NCI-H2171 treated with DMSO at 0.1 percent for 48 hours (cell line): ENCODE data around the gene GIGYF2.

Source experiments
- DNase-seq: peaks from one replicate; lab custom pipeline; 2025; lab: John Stamatoyannopoulos, UW

GIGYF2 gene

GRCh38 chr2:232878855-232879617 lies 181.9 kb downstream of the GIGYF2 start:
- no peak for DNase-seq

GRCh38 chr2:232879618-232880494 lies 182.7 kb downstream of the GIGYF2 start:
- DNase-seq: no peak

DNA sequence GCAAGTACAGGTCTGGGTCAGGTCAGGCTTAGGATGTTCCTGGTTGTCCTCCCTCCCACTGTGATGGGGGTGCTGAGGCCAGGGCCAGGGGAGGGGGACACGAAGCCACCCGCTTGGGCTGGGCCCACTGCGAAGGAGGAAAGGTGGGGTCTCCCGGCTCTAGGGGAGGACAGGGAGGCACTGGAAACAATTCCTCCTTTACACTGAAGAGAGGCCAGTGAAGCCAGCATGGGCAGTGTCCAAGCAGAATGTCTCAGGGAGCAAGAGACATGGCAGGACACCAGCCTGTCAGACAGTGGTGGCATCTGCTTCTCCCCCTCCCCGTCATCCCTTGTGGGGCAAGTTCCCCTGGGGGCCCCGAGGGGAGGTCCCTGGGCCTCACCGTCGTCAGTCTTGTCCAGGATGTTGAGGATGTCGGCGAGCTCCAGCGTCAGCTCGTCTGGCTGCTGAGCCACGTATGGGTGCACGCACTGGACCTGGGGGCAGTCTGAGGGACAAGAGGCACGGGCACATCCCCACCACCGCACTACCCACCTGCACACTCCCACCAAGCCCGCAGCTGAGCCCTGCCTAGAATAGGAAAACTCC lies 183.7 kb downstream of the GIGYF2 start:
- DNase-seq: no peak

DNA sequence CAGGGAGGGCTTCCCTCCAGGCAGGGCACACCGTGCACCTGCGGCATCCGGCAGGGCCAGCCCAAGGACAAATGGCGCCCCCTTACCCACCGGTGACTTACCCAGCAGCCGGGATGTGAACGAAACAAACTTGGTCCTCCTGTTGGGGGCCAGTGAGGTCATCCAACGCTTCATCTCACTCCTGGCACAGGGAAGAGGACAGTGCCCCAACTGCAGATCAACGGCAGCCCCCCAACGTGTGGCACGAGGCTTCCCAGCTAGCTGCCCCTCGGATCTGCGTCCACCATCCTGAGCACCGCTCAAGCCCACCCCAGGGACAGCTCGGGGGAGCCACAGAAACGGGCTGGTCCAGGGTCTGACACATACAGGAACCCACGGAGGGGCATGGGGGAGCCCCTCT lies 185.0 kb downstream of the GIGYF2 start:
- no peak for DNase-seq

GRCh38 chr2:232882505-232883115 lies 185.5 kb downstream of the GIGYF2 start:
- no peak for DNase-seq

DNA sequence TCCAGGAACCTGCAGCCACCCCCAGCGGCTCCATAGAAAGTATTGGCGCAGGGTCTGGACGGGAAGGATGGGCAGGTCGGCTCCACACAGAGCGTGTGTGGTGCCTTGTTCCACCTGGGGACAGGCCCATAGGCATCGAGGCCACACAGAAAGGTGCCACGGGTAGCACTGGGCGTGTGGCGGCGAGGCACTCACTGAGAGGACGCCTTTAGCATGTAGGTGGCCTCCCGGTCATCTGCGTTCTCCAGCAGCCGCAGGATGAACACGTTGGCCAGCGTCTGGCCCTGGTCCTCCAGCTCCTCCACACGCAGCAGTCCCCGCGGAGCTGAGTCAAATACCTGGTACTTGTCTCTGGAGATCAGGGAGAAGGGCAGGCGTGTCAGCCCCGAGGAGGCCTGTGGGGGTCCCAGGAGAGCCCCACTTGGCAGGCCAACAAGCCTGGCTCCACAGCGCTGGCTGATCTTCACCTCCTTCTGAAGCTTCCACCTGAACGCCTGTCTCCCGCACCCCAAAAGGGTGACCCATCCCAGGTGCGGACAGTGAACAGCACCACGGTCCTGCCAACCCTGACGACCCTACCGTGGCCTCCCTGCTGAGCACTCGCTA lies 186.1 kb downstream of the GIGYF2 start:
- DNase-seq: no peak

DNA sequence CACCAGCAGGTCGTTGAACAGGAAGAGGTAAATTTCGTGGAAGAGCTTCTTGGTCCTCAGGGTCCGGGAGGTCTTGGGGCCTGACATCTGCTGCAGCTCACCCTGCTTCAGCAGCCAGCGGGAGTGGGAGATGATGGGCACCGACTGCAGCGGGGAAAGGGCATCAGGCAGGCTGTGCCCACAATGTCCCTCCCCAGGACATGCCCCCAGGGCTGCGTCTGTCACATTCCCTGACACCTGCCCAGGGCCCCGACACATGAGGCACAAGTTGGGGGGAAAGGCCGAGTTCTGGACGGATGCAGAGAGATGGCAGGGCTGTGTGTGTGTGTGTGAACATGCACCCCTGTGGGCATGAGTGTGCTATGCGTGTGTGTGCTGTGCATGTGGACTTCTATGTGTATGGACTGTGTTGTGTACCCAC lies 186.9 kb downstream of the GIGYF2 start:
- no peak for DNase-seq

DNA sequence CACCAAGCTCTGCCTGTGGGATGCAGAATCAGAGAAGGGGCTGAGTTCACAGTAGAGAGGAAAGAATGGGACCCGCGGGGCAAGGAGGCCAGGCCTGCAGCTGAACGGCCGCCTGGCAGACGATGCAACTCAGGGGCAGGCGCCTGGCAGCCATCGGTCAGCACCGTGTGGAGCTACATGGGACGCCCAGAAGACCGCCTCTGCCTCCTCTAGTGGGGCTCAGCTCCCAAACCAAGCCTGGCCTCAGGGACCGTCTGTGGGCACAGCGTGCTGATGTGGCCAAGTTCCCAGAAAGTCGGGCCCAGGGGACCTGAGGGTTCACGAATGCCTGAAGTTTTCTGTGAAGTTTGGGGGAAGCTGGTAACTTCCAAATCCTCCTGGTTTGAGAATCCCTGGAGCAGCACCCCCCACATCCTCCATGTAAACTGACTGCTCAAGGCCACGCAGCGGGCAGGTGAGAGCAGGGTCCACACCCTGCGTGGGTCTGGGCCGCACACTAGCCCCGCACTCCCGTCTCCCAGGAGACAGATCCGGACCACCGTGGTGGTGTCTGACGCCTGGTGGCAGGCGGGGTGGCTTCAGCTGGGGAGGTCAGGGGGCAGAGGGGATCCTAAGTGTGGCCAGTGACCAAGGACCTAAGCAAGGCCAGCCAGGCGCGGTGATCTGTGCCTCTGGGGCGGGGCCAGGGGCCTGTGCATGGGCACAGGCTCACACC lies 187.6 kb downstream of the GIGYF2 start:
- DNase-seq: no peak

DNA sequence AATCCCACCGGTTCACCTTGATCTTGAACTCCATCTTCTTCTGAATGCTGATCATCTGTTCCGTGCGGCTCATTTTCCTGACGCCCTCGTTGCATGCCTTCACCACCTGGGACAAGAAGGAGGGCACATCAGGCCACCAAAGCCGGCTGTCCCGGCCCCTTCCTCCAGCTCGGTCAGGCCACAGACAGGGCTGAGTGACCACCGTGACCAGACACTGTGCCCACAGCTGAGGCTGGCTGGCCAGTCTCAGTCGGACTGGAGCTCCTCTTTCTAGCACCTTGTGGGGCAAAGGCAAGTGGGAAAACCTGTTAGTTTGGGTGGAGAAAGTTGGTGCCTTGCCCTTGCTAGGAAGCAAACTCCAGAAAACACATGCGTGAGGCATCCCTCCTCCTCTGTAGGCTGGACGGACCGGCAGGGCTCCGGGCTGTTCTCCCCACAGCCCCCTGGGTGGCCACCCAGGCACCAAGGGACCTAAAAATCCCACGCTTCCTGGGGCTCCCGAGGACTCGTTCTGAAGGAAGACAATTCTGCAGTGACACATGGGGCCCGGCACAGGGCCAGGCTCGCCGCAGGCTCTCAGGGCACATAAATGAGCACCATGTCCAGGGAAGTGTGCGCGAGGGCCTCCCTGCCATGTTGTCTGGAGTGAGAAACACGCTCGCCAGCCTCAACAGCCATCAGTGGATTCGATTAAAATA lies 188.3 kb downstream of the GIGYF2 start:
- no peak for DNase-seq

DNA sequence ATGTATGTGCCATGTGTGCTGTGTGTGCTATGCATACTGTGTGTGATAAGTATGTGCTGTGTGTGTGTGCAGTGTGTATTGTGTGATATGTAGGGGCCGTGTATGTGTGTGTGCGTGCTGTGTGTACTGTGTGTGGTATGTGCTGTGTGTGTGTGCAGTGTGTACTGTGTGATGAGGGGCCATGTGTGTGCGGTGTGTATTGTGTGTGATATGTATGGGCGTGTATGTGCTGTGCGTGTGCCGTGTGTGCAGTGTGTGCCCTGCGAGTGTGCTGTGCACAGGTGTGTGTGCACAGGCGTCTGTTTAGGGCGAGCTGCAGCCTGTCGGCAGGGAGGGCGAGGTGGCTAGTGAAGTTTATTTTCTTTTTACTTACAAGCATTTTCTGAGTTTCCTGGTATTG lies 189.0 kb downstream of the GIGYF2 start:
- DNase-seq: no peak

- DNase-seq: no peak
Observed at GRCh38 chr2:232886632-232887031, 189.5 kb downstream of the GIGYF2 start.

- no peak for DNase-seq
Observed at GRCh38 chr2:232887171-232887850, 190.2 kb downstream of the GIGYF2 start.

GRCh38 chr2:232888099-232888836 lies 191.1 kb downstream of the GIGYF2 start:
- no peak for DNase-seq

DNA sequence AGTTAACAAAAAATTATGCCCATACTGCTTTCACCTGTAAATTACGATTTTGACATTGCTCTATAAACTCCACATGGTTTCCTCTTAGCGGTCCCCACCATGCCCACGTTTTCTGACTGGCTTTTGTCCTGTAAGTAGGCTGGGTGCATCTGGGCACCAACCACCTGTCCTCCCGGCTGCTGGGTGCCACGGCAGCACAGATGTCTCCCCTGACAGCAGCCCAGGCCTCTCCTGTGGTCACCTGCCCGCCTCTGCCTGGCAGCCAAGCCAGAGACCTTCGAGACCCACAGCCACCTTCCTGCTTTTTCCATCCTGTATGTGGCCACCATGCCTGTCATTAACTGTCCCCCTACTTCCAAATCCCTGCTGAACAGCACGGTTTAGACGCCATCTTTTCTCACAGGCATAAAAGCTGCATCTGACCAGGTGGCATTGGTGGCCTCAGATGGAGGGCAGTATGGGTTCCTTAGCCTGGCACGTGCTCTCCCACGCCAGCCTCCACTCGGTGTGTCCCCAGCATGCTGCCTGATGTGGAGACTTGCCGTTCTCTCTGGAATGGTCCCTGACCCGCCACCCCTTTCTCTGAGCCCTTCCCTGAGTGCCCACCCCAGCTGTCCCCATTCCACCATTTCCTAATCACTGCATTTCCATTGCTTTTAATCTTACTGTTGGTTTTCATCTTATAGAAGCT lies 191.9 kb downstream of the GIGYF2 start:
- no peak for DNase-seq

DNA sequence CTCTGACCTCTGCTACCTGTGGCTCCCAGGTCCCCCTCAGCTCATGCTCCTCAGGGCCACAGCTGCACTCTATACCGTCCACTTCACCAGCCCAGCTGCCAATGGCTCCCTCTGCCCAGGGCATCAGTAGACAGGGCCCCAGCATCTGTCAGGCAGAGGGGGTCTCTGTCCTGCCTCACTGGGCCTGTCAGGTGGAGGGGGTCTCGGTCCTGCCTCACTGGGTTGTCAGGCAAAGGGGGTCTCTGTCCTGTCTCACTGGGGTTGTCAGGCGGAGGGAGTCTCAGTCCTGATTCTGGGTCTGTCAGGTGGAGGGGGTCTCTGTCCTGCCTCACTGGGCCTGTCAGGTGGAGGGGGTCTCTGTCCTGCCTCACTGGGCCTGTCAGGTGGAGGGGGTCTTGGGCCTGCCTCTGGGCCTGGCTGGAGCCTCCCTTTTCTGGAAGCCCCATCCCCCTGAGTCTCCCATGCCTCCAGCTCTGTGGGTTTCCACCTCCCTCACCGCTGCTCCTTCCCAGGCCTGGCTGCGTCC lies 192.8 kb downstream of the GIGYF2 start:
- no peak for DNase-seq

DNA sequence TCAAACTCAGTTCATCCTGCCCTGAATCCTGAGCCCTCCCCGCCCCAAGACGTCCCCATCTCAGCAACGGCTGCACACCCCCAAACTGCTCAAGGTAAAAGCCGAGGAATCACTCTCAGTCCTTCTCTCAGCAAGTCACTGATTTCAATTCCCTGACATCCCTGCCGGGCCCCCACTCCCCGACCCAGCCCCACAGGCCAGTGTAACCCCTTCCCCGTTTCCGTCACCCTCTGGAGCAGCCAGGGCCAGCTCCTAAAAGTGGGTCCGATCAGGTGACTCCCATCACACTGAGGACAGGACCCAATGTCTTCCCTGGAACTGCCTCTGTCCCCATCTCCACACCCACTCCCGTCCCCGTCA lies 193.4 kb downstream of the GIGYF2 start:
- no peak for DNase-seq

DNA sequence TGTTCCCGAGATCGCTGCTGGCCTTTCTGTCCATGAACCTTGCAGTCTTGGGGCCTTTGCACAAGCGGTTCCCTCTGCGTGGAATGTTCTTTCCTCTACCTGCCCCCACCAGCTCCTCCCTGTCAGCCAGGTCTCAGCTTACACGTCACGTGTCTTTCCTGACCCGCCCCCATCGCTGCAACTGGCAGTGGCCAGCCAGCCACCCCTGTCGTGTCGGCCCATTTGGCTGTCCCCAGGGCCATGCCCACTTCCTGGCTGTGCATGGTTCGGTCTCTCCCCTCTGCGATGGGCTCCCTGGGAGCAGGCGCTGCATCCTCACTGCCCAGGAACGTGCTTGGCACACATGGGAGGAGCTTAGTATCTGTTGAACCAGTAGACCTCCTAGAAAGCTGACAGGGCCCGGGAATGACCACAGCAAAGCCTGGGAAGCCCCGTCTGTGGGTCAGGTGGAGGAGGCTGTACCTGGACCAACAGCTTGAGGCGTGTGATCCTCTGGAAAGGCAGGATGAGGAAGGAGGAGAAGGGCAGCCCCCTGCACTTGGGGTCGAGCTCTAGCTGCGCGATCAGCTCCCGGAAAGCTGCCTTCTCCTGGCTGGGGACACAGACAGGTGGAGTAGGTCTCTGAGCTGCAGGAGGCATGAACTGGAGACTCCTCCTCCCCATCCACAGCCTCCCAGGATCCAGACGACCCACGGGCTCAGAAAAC lies 193.9 kb downstream of the GIGYF2 start:
- DNase-seq: no peak

DNA sequence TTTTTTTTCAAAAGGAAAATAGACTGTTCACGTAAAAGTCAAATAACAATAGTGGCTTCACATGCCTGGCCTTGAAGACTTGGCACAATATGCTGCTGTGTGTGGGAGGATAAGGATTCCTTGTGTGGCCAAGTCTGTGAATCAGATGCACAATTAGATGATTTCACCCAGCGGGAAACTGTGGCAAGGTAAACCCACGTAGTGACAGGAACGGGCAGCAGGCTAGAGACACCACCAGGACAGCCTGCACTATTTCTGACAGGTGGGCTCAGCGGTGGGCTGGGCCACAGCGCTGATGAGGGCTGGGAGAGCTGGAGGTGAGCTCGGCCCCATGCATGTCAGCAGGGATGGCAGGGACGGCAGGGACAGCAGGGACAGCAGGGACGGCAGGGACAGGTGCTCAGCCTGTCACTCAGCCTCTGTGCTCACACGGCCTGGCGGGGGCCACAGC lies 194.5 kb downstream of the GIGYF2 start:
- DNase-seq: no peak
